Embryonic facial prominence (tissue), 1 donor: ENCODE data around the gene MPIG6B.

Experiments used
- DNase-seq: peaks from one replicate; pipeline ENCODE4 v3.0.0-alpha.2; 2016; ENCODE audit errors: extremely low spot score

Gene MPIG6B

GRCh38 chr6:31765910-31766794 is 43.0 kb downstream of the MPIG6B start:
- no peak for DNase-seq

- DNase-seq, result no peak
These were observed 44.0 kb downstream of the MPIG6B start for GRCh38 chr6:31767096-31767645.

GRCh38 chr6:31768363-31769257 is 45.4 kb downstream of the MPIG6B start:
- DNase-seq, result no peak

GRCh38 chr6:31769684-31770371 is 46.7 kb downstream of the MPIG6B start:
- DNase-seq, result no peak

- DNase-seq, result no peak
These were observed 47.7 kb downstream of the MPIG6B start for GRCh38 chr6:31770860-31771259.

GRCh38 chr6:31771992-31772358 is 48.8 kb downstream of the MPIG6B start:
- DNase-seq, result no peak

GRCh38 chr6:31775184-31775583 is 52.0 kb downstream of the MPIG6B start:
- DNase-seq, result no peak

GRCh38 chr6:31775633-31776484 is 52.7 kb downstream of the MPIG6B start:
- no peak for DNase-seq
